ENCODE measurements around the gene ZCCHC14.

DNA sequence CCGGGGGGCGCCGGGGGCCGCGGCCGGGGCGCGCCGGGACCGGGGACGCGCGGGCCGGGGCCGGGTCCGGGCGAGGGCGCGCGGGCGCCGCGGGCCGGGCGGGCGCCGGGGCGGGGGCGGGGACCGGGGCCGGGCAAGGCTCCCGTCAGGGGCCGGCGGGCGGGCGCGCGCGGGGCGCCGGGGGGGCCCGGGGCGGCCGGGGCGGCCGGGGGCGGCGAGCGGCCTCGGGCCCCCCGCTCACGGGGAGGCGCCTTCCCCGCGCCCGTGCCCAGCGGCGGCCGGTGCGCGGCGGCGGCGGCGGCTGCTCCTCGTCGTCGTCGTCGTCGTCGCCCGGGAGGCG, 563 bp downstream of the ZCCHC14 start:
- TF ChIP-seq, protein P1, sequence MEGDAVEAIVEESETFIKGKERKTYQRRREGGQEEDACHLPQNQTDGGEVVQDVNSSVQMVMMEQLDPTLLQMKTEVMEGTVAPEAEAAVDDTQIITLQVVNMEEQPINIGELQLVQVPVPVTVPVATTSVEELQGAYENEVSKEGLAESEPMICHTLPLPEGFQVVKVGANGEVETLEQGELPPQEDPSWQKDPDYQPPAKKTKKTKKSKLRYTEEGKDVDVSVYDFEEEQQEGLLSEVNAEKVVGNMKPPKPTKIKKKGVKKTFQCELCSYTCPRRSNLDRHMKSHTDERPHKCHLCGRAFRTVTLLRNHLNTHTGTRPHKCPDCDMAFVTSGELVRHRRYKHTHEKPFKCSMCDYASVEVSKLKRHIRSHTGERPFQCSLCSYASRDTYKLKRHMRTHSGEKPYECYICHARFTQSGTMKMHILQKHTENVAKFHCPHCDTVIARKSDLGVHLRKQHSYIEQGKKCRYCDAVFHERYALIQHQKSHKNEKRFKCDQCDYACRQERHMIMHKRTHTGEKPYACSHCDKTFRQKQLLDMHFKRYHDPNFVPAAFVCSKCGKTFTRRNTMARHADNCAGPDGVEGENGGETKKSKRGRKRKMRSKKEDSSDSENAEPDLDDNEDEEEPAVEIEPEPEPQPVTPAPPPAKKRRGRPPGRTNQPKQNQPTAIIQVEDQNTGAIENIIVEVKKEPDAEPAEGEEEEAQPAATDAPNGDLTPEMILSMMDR (IDR thresholded peaks at IDR 0.05), result no peak
- no peak for TF ChIP-seq EP300 (IDR thresholded peaks at IDR 0.05; ENCODE audit: low read depth)
- TF ChIP-seq POLR2AphosphoS5 (IDR thresholded peaks at IDR 0.05), result no peak
- TF ChIP-seq POLR2A (IDR thresholded peaks at IDR 0.05), result no peak

All from transverse colon (tissue), 4 donors.